Esophagus squamous epithelium (tissue), 4 donors: ENCODE results near the gene RANBP1.

Experiments used
- CTCF ChIP-seq, 6 experiments: fragments of 450-650 bp in 4 of 6; fragments of 200-600 bp in 2 of 6; sonication (generic) in 2 of 6; IDR thresholded peaks; one replicate each; pipeline ENCODE4 v1.5.1; 2016 to 2019; ENCODE audit warnings: antibody characterized with exemption in 6 of 6, mild to moderate bottlenecking in 4 of 6, moderate library complexity in 4 of 6
- POLR2A ChIP-seq, 4 donors: fragments of 450-650 bp; IDR thresholded peaks; one replicate each; pipeline ENCODE4 v1.6.1; 2017; ENCODE audit warnings: antibody characterized with exemption in 4 of 4, mild to moderate bottlenecking in 4 of 4, moderate library complexity in 3 of 4

- no peak for TF ChIP-seq POLR2A (IDR thresholded peaks at IDR 0.05)
- no peak for TF ChIP-seq CTCF (IDR thresholded peaks at IDR 0.05)
Observed at GRCh38 chr22:20138868-20139267, 23.0 kb downstream of the RANBP1 start.
